Retinal pigment epithelial cell (primary cell): Measurements from ENCODE around the gene SH3RF3.

Experiments used
- DNase-seq: peaks from one replicate; pipeline ENCODE4 v3.0.0-alpha.2; 2010; ENCODE audit warnings: low read depth
- H3K4me3 ChIP-seq: 2 replicates; pipeline ENCODE4 v1.5.1; 2011; ENCODE audit warnings: mild to moderate bottlenecking, low read length, control low read depth, moderate library complexity
- CTCF ChIP-seq: conservative IDR thresholded peaks from 2 replicates; pipeline ENCODE4 v1.5.1; 2011; ENCODE audit warnings: low read depth, low read length, control low read depth, inconsistent platforms

The SH3RF3 gene

GRCh38 chr2:109480486-109481195 is 351.6 kb downstream of the SH3RF3 start:
- TF ChIP-seq CTCF: no peak
- no peak overlapping the region for H3K4me3 ChIP-seq
- DNase-seq: no peak

GRCh38 chr2:109481196-109481555 is 352.2 kb downstream of the SH3RF3 start:
- TF ChIP-seq CTCF: no peak

GRCh38 chr2:109481599-109481998 is 352.6 kb downstream of the SH3RF3 start:
- H3K4me3 ChIP-seq: no peak overlapping the region
- DNase-seq: no peak
- TF ChIP-seq CTCF: no peak

More at GRCh38 chr2:109481196-109481555, 352.2 kb downstream of the SH3RF3 start:
- no peak for DNase-seq
- no peak overlapping the region for H3K4me3 ChIP-seq

GRCh38 chr2:109482361-109482861 is 353.4 kb downstream of the SH3RF3 start:
- no peak for TF ChIP-seq CTCF
- no peak overlapping the region for H3K4me3 ChIP-seq

GRCh38 chr2:109486711-109487535 is 357.9 kb downstream of the SH3RF3 start:
- peak; percentile 19 for DNase-seq
- H3K4me3 ChIP-seq: no peak overlapping the region
- TF ChIP-seq CTCF: no peak

More at GRCh38 chr2:109482361-109482861, 353.4 kb downstream of the SH3RF3 start:
- no peak for DNase-seq

GRCh38 chr2:109487536-109487869 is 358.5 kb downstream of the SH3RF3 start:
- DNase-seq: no peak
- TF ChIP-seq CTCF: no peak
- no peak overlapping the region for H3K4me3 ChIP-seq
